ENCODE measurements around the gene KCNJ12. TPM values are rescaled to one million over a fixed set of nuclear protein-coding genes. Genes with fewer than 3 reads are reported as not detected.

KCNJ12 gene
- total RNA-seq, 6 donors from 2014 or later = 1.2 to 3.8 (median 2.0) TPM

GRCh38 chr17:21377705-21378396 lies 1.7 kb downstream of the KCNJ12 start:
- Histone ChIP-seq H3K4me1 (peaks cover 15 to 29% (median 23%) of the 10 kb centered on the region in 4 donors), H3K27ac (no peak overlapping the region), H3K27me3 (peaks cover 0 to 25% (median 11%) of the 10 kb centered on the region in 4 donors), H3K36me3 (no peaks in the 10 kb centered on the region), H3K4me3 (peak overlapping the region; percentile 1 to 54 (median 48)), H3K9me3 (no peaks in the 10 kb centered on the region)
- WGBS, 2 donors = 11 to 13% methylated on average over 20 to 43 of the region's 43 CpGs
- DNase-seq (no peak), ATAC-seq (ENCODE audit: low FRiP score in 2 of 2) (no peak)
- TF ChIP-seq EP300 (IDR thresholded peaks at IDR 0.05) (no peak), CTCF (IDR thresholded peaks at IDR 0.05) (no peak), POLR2AphosphoS5 (IDR thresholded peaks at IDR 0.05) (no peak), POLR2A (IDR thresholded peaks at IDR 0.05) (no peak)

- no peaks in the 10 kb centered on the region for H3K36me3 ChIP-seq
- H3K4me1 ChIP-seq = peaks cover 15 to 29% (median 23%) of the 10 kb centered on the region in 4 donors
- H3K4me3 ChIP-seq = peak overlapping the region in 2 of 4 donors; percentile 49 to 54
- H3K27ac ChIP-seq = no peak overlapping the region
- WGBS, 2 donors = 49% methylated on average over 5 of the region's 5 CpGs; no CpG with 5 or more reads in 1 of the 2 donors
- TF ChIP-seq EP300 (IDR thresholded peaks at IDR 0.05) = no peak
- no peak for TF ChIP-seq POLR2A (IDR thresholded peaks at IDR 0.05)
- TF ChIP-seq CTCF (IDR thresholded peaks at IDR 0.05) = no peak
- TF ChIP-seq POLR2AphosphoS5 (IDR thresholded peaks at IDR 0.05) = no peak
- ATAC-seq (ENCODE audit: low FRiP score in 2 of 2) (no peak), DNase-seq (no peak)
- no peaks in the 10 kb centered on the region for H3K9me3 ChIP-seq
- H3K27me3 ChIP-seq = peaks cover 0 to 25% (median 11%) of the 10 kb centered on the region in 4 donors
Observed at GRCh38 chr17:21378553-21378952, 2.4 kb downstream of the KCNJ12 start.

- Histone ChIP-seq H3K9me3 (no peaks in the 10 kb centered on the region), H3K36me3 (no peaks in the 10 kb centered on the region), H3K4me3 (no peak overlapping the region), H3K27me3 (peaks cover 0 to 25% (median 11%) of the 10 kb centered on the region in 4 donors), H3K4me1 (peaks cover 15 to 29% (median 23%) of the 10 kb centered on the region in 4 donors), H3K27ac (no peak overlapping the region)
- DNase-seq = no peak
- no peak for ATAC-seq (ENCODE audit: low FRiP score in 2 of 2)
- 73 to 87% methylated on average over 8 to 17 of the region's 17 CpGs for WGBS, 2 donors
- TF ChIP-seq POLR2AphosphoS5 (IDR thresholded peaks at IDR 0.05) (no peak), CTCF (IDR thresholded peaks at IDR 0.05) (no peak), EP300 (IDR thresholded peaks at IDR 0.05) (no peak), POLR2A (IDR thresholded peaks at IDR 0.05) (no peak)
Observed at GRCh38 chr17:21379080-21379711, 3.0 kb downstream of the KCNJ12 start.

- Histone ChIP-seq H3K27me3 (peaks cover 0 to 25% (median 11%) of the 10 kb centered on the region in 4 donors), H3K4me1 (peaks cover 15 to 29% (median 23%) of the 10 kb centered on the region in 4 donors), H3K27ac (no peak overlapping the region), H3K4me3 (no peak overlapping the region), H3K36me3 (no peaks in the 10 kb centered on the region), H3K9me3 (no peaks in the 10 kb centered on the region)
- ATAC-seq (ENCODE audit: low FRiP score in 2 of 2) (no peak), DNase-seq (no peak)
- TF ChIP-seq EP300 (IDR thresholded peaks at IDR 0.05) = no peak
- TF ChIP-seq POLR2AphosphoS5 (IDR thresholded peaks at IDR 0.05) = no peak
- no peak for TF ChIP-seq POLR2A (IDR thresholded peaks at IDR 0.05)
- no peak for TF ChIP-seq CTCF (IDR thresholded peaks at IDR 0.05)
- 71 to 100% methylated on average over 2 to 3 of the region's 3 CpGs for WGBS, 2 donors
Observed at GRCh38 chr17:21380659-21381058, 4.5 kb downstream of the KCNJ12 start.
